HG02981 (cell line): Measurements from ENCODE around the gene MOXD1.
A peak's percentile ranks its signal among the peaks of the same experiment; 100 is the strongest.
"Not testable (repeated sequence)": the region's sequence is repeated elsewhere in the genome, so short reads cannot be mapped to it uniquely, and the experiment has no call there.

Source experiments
- ATAC-seq: cut with Tn5 transposase; IDR thresholded peaks from one replicate; pipeline ENCODE4 v1.9.1; 2021; ENCODE audit warnings: mild to moderate bottlenecking, moderate library complexity; ENCODE audit not compliant: unreplicated experiment

The MOXD1 gene

DNA sequence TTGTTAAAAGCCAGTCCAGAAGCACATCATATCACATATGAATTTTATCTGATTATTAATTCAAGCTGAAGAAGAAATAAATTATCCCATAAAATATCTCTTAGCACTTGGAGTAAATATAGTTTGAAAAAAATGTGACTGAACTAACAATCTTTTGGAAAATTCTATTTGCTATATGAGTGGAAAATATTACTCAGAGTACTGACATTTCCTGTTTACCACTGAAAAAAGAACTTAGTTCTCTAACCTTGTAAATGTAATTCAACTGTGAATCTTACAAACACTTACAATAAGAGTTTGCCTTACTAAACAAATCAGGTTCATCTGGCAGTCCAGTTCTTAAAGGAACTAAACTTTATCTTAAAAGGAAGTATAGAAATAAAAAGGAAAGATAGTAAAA lies 44.2 kb downstream of the MOXD1 start:
- ATAC-seq = no peak

DNA sequence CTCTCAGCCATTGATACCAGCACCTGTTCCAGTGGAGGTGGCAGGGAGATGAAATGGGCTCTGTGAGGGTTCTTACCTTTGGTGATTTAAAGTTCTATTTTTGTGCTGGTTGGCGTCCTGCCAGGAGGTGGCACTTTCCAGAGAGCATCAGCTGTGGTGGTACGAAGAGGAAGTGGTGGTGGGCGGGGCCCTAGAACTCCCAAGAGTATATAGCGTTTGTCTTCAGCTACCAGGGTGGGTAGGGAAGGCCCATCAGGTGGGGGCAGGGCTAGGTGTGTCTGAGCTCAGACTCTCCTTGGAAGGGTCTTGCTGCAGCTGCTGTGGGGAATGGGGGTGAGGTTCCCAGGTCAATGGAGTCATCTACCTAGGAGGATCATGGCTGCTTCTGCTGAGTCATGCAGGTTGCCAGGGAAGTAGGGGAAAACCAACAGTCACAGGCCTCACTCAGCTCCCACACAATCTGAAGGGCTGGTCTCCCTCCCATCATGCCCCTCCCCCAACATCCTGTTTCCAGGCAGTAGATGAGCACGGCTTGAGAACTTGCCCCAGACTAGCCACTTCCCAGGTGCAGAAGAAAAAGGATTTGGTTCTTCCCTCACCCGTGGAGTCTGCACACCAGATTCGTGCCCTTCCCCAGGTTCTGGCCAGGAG lies 46.6 kb downstream of the MOXD1 start:
- no peak for ATAC-seq

DNA sequence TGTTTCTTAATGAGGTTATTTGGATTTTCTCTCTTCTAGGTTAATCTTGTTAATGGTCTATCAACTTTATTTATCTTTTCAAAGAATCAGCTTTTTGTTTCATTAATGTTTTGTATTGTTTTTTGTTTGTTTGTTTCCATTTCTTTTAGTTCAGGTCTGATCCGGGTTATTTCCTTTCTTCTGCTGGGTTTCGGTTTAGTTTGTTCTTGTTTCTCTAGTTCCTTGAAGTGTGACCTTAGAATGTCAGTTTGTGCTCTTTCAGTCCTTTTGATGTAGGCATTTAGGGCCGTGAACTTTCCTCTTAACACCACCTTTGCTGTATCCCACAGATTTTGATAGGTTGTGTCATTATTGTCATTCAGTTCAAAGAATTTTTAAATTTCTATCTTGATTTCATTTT lies 49.3 kb downstream of the MOXD1 start:
- not testable (repeated sequence) for ATAC-seq

DNA sequence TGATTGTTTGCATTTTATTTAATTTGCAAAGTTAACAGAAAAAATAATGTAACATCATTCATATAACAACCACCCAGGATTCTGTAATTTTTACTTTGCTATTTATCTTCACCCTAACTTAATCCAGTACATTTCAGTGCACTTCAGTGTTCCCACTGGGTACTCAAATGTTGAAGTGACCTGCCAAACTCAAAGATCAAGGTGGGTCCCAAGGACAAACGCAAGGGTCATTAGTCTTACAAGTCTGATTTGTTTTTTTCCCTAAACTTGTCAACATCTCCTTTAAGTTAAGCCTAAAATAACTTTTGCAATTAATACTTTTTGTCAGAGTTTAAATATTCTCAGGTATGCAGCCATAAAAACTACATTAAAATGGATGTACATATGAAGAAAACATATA lies 53.0 kb downstream of the MOXD1 start:
- no peak for ATAC-seq

DNA sequence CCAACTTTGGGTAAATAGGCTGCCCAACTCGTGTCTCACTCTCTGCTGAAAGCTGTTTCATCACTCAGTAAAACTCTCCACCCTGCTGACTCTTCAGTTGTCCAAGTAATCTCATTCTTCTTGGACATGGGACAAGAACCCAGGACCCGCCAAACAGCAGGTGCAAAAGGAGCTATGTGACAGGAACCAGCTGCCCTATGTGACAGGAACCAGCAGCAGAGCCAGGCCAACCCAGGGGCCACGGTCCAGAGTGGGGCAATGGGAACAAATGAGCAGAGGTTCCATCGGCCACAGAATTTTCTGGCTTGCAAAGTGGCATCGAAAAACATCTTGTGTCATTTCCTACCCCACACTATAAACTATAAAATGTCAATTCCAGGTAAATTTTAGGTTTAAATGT lies 56.5 kb downstream of the MOXD1 start:
- ATAC-seq = no peak

DNA sequence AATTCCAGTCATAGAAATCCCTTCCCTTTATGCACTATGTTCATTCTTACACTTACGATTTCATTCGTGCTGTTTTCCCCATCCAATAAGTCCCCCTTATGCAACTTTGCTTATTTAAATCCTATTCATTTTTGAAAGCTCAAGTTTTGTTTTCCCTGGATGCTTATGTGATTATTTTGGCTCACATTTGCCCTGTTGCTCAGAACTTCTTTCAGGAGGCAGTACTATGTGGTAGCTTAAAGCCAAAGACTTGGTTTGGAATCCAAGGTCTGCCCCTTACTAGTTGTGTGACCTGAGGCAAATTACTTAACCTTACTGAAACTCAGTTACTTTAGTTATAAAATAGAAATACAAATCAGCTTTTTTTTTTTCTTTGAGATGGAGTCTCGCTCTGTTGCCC lies 59.6 kb downstream of the MOXD1 start:
- no peak for ATAC-seq

DNA sequence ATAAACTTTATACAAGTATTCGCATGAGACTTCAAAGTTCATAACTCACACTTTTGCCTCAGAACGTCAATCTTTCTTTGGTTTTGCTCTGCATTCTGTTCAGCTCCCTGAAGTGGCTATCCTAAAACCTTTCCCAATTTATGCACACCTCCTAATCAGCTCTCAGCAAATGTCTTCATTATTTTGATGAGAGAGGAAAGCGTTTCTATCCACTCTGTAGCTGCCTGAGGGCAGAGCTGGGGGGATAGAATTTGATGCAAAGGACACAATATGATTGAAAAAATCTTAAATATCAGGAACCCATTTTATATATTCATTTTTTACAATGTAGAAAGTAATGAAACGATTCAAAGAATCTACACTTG lies 66.8 kb downstream of the MOXD1 start:
- no peak for ATAC-seq

DNA sequence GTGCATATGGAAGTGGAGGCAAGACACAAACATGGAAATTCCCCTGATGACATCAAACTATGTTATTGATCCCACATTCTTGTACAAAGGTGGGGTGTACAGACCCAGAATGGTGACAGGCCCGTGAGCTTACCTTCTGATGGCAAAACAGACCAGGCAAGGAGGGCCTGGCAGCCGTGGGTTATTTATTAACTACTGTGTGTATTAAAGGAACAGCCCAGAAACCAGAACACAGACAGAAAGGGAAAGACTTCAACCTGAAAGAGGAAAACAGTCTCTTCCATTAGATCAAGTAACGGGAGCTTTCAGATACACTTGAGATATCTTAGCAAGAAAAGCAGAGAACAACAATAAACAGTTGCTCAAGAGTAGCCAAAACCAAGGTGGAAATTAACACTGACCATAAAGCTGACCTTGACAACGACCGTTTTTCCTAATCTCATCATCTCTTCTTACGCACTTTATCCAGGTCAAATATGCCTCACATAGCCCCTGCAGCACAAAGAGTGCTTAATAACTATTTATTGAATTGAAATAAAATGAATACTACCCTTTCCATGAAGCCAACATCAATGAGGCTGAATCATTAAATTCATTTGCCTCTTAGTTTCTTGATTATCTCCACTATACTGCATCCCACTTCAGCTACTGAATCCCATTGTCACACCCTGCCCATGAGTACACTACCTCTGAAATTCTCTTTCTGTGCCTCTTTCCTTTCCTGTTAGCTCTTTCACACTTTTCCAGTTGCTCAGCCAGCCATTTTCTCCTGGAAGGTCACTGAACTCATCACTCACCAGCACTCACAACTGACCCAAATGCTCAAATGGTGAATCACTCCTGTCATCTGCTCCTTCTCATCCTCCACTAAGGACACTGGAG lies 67.4 kb downstream of the MOXD1 start:
- no peak for ATAC-seq

DNA sequence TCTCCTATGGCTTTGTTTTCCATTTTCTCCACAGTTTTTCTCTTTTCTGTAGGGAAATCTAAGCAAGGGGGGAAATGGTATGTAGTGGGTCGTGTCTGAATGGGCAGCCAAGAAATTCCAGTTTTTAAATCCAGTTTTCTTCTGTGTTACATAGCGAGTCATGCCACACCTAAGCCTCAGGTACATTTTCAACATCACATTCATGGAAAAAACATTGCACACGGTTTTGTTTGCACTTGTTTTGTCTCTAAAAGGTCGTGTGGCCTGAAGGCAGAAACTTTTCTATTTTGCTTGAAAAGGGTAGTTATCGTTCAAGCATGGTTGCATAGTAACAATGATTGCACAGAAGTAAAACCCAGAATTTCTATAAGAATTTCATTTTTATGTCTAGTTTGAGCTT lies 70.5 kb downstream of the MOXD1 start:
- no peak for ATAC-seq

DNA sequence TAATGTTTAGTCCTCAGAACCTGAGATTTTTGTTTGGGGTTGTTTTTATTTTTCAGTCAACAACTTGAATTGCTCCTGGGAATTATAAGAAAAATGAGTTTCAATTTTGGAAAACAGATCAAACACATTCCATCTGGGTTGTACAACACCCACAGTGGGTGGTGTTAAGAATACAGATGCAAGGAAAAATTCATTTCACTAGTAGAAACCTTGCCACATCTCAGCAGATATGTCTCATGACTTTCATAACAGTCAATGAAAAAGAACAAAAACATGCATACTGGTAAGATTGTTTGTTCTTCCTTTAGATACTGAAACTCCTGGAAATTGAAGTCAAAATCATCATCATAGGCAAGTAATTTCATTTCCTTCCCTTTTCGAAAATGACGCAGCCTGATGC lies 78.9 kb downstream of the MOXD1 start:
- no peak for ATAC-seq

DNA sequence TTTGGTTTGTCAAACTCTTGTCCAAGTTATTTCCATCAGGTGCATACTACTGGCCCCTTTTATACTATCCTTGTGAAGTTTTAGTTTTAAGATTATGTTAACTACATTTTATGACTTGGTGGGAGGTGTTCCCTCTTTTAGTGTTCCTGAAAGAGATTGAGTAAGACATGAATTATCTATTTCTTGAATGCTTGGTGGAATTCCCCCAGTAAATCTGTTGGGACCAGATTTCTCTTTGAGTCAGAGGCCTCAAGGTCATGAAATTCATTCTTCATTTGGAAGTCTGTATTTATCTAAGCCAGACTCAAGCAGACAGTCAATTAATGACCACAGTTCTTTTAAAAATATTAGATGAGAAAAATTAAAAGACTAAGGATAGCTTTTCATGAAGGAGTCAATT lies 81.3 kb downstream of the MOXD1 start:
- no peak for ATAC-seq

DNA sequence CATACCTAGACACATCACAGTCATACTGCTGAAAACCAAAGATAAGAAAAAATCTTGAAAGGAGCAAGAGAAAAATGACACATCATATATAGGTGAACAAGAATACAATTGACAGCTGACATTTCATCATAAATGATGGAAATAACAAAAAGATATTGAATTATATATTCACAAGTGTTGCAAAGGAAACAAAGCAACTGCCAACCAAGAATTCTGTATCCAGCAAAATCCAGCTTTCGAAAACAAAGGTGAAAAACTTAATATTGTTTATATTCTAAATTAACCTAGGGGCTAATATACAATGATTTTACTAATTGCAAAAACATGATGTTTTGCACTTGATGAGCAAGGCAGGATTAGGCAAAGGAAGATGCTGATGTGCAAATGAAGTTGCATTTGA lies 84.3 kb downstream of the MOXD1 start:
- no peak for ATAC-seq

DNA sequence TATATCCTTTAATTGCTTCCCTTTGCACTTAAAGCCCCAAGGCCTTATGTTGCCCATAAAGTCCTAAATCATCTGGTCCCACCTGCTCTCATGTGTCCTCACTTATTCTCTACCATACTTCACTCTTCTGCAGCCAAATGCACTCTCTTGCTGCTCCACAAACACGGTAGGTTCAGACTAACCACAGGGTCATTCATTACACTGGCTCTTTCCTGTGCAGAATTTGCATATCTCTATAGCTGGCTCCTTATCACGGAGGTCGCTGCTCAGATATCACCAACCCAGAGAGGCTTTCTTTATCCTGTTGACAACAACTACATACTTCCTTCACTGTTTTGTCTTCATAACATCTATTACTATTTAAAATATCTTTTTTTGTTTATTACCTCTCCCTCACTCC lies 86.8 kb downstream of the MOXD1 start:
- peak; percentile 96 for ATAC-seq

DNA sequence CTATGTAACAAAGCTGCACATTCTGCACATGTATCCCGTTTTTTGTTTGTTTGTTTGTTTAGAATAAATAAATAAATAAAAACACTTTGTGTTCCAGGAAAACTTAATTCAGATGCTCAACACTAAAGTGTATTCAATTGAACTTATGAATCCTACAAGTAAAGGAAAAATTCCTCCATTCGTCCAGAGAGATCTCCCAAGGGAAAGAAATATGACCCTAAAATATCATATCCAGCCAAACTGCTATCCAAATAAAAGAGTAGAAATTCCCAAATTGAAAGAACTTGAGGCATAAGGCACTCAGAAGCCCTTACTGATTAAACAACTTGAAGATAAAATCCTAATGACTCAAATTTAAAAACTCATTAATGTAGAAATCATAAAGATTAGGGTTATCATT lies 90.4 kb downstream of the MOXD1 start:
- no peak for ATAC-seq

DNA sequence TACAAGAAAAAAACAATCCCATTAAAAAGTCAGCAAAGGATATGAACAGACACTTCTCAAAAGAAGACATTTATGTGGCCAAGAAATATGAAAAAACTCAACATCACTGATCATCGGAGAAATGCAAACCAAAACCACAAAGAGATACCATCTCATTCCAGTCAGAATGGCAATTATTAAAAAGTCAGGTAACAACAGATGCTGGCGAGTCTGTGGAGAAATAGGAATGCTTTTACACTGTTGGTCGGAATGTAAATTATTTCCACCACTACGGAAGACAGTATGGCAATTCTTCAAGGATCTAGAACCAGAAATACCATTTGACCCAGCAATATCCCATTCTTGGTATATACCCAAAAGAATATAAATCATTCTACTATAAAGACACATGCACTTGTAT lies 91.1 kb downstream of the MOXD1 start:
- ATAC-seq = not testable (repeated sequence)

DNA sequence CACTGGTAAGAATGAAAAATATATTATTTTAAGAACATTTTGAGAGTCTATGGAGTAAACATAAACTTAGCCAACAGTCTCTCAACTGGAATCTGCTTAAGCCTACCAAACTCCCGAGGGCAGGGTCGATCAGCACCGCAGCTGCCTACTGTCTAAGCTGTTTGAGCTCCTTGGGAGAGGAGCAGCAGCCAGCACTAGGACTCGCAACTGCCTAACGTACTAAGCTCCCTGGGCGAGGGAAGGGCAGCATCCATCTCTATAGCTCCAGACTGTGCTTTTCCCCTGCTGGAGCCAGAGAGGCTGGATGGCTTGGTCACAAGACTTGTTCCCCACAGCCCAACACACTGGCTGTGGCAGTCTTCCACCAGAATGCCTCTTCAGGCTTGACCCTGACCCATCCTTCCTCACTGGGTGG lies 96.4 kb downstream of the MOXD1 start:
- no peak for ATAC-seq

DNA sequence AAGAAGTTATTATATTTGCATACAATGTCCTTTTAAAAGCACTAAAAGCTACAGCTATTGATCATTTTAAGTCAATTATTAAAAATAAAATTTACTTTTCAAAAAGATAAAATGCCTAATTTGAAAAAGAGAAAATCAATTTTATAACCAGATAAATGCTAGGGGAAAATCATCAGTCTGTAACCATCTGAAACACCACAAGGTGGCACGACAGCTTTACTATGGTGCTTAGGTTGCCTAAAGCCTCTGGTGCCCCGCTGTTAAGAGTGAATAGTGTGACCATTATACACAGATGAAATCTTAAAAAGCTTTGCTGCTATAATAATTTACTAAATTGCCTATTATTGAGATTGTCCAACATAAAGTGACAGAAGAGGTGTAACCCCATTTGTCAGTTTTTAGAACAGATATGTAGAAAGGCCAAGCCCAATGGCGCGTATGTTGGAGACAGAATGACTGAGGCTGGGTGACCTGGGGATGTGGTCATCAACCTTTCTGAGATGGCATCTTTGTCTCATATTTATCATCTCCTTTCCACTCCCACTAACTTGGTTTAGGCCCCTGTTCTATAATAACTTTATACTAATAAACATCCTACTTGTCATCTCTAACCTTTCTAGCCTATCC lies 100.8 kb downstream of the MOXD1 start:
- peak; percentile 85 for ATAC-seq

DNA sequence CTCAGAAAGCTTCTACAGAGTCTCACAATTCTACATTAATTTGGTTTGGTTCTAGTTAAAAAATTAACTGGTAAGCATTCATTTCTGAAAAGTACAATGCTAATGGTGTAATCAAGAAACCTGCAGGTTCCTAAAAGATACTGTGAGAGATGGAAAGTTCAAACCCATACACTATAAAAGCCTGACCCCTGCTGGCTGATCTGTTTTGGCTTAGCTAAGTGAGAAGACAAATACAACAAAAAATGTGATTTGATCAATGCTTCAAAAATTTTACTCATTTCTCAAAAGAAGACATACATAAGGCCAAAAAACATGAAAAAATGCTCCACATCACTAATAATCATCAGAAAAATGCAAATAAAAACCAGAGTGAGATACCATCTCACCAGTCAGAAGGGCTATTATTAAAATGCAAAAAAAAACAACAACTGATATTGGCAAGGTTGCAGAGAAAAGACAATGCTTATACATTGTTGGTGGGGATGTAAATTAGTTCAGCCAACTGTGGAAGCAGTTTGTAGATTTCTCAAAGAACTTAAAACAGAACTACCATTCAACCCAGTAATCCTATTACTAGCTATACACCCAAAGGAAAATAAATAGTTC lies 102.8 kb downstream of the MOXD1 start:
- peak; percentile 57 for ATAC-seq

DNA sequence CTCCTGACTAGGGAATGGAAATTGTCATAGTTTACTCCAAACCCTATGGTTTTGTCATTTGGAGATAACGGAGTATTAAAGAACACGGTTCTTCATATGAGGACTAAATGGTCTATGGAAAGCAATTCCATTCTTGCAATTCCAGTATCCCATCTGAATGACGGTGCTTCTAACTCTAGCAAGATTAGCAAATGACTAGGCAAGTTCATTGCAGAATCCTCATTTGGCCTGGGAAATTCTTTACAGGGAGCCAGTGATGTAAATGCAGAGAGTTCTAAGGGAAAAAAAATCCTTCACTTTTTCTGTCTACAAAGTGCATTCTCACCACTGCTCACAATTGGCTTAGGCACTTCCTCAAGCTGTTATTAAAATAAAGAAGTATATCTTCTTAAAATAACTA lies 111.5 kb downstream of the MOXD1 start:
- ATAC-seq = no peak

DNA sequence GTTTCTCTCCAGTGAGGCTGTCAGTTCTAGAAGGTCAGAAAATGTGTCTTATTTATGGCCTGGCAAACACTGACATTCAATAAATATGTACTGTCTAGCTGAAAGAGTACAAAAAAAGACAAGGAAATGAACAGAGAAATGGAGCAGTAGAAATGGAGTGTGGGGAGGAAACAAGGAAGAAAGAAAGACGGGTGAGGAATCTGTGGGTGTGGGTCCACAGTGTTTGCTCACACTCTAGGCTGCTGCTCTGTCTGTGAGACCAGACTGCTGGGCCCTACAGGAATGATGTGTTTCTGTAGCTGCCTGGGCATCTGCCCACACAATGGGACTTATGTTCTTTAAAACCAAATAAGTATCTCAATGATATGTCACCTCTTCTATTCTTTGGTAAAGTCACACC lies 114.2 kb downstream of the MOXD1 start:
- no peak for ATAC-seq

DNA sequence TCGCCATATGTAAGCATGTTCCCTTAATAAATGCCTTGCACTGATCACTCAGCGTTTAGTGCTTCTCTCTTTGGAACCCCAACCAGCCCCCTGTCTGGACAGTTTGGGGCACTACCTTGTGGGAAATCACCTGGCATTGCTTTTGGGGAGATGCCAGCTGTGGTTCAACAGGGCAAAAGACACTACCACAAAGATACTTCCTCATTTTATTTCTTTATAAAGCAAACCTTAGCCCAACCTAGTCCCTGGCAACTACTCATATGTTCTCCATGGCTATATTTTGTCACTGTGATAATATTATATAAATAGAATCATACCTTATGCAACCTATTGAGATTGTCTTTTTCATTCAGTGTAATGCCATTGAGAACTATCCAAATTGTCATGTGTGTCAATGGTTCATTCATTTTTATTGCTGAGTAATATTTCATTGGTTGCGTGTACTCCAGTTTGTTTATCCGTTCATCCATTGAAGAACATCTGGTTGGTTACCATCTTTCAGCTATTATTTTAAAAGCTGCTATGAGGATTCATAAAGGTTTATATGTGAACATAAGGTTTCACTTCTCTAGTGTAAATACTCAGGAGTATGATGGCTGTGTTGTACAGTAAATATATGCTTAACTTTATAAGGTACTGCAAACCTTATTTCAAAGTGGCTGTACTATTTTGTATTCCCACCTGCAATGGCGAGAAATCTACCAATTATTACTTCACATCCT lies 114.8 kb downstream of the MOXD1 start:
- ATAC-seq = peak; percentile 53
